GM20000 (cell line): Measurements from ENCODE around the gene MYOCD.

Experiments
- DNase-seq: peaks from one replicate; pipeline ENCODE4 v3.0.0; 2012; ENCODE audit warnings: low spot score
- CTCF ChIP-seq: IDR thresholded peaks from 2 replicates; pipeline ENCODE4 v1.5.1; 2012; ENCODE audit warnings: mild to moderate bottlenecking, control low read depth; ENCODE audit errors: extremely low read depth, missing control alignments

MYOCD gene

GRCh38 chr17:12706070-12706469 lies 40.4 kb downstream of the MYOCD start:
- DNase-seq: no peak
- no peak for TF ChIP-seq CTCF

- DNase-seq: no peak
- TF ChIP-seq CTCF: no peak
Measured at GRCh38 chr17:12709063-12709462, 43.4 kb downstream of the MYOCD start.

GRCh38 chr17:12712415-12712814 lies 46.7 kb downstream of the MYOCD start:
- TF ChIP-seq CTCF: no peak
- DNase-seq: no peak

GRCh38 chr17:12712941-12713340 lies 47.3 kb downstream of the MYOCD start:
- no peak for DNase-seq
- TF ChIP-seq CTCF: no peak

GRCh38 chr17:12719948-12720347 lies 54.3 kb downstream of the MYOCD start:
- no peak for TF ChIP-seq CTCF
- no peak for DNase-seq

- DNase-seq: no peak
- no peak for TF ChIP-seq CTCF
Measured at GRCh38 chr17:12721581-12721980, 55.9 kb downstream of the MYOCD start.

- TF ChIP-seq CTCF: no peak
- no peak for DNase-seq
Measured at GRCh38 chr17:12722282-12722681, 56.6 kb downstream of the MYOCD start.
